Esophagus muscularis mucosa (tissue), 4 donors: ENCODE measurements around the gene REEP6. TPM values are rescaled to one million over a fixed set of nuclear protein-coding genes. Genes with fewer than 3 reads are reported as not detected.

Experiments used
- DNase-seq: peaks from one replicate; pipeline ENCODE4 v3.0.0-alpha.2; 2017; ENCODE audit errors: extremely low spot score
- H3K27ac ChIP-seq, 4 donors: fragments of 200-600 bp; sonication (generic); replicated peaks in 1 of 4; 1 replicate in 3 of 4; 2 replicates in 1 of 4; pipeline ENCODE4 v1.5.1; 2016 to 2019; ENCODE audit warnings: mild to moderate bottlenecking in 1 of 4
- H3K27me3 ChIP-seq, 4 donors: fragments of 200-600 bp; sonication (generic); one replicate each; pipeline versions ENCODE4 v1.5.1 to v1.6.0; 2016 to 2019
- H3K36me3 ChIP-seq, 4 donors: fragments of 200-600 bp; sonication (generic); one replicate each; pipeline ENCODE4 v1.5.1; 2016 to 2019
- H3K4me1 ChIP-seq, 4 donors: fragments of 200-600 bp; sonication (generic); one replicate each; pipeline ENCODE4 v1.5.1; 2016 to 2019
- H3K4me3 ChIP-seq, 4 donors: fragments of 200-600 bp; sonication (generic); 1 replicate in 2 of 4; 2 replicates in 2 of 4; pipeline ENCODE4 v1.5.1; 2016 to 2019; ENCODE audit warnings: mild to moderate bottlenecking in 4 of 4, moderate library complexity in 1 of 4
- H3K9me3 ChIP-seq, 4 donors: fragments of 200-600 bp; sonication (generic); 1 replicate in 3 of 4; 2 replicates in 1 of 4; pipeline ENCODE4 v1.5.1; 2016 to 2019
- EP300 ChIP-seq: sonication (generic); formaldehyde crosslinking; IDR thresholded peaks from one replicate; pipeline ENCODE4 v1.6.1; 2017; ENCODE audit warnings: antibody characterized with exemption
- POLR2A ChIP-seq: fragments of 450-650 bp; IDR thresholded peaks from one replicate; pipeline ENCODE4 v1.6.1; 2017; ENCODE audit warnings: antibody characterized with exemption, moderate library complexity, mild to moderate bottlenecking, low read depth
- POLR2AphosphoS5 ChIP-seq, 2 donors: sonication (generic); formaldehyde crosslinking; IDR thresholded peaks; one replicate each; pipeline ENCODE4 v1.6.1; 2017; ENCODE audit warnings: antibody characterized with exemption in 2 of 2
- WGBS: methylation state at CpG from one replicate; pipeline ENCODE4 v1.1.5; 2018; 5-methylcytosine and 5-hydroxymethylcytosine counted together
- intact Hi-C: fragments of 100-400 bp; cut with DNase I; formaldehyde crosslinking; loops from one replicate; pipeline ENCODE4 v1.15.1; 2023
- total RNA-seq, 4 donors: library from RNA; depleted of rRNA; stranded (reverse); fragments of >200 nt; gene quantifications; one replicate each; pipeline versions ENCODE4 v1.1.0 to v1.2.1, GENCODE V29; 2016
- TF ChIP-seq, protein P1 (sequence below), 3 experiments: fragments of 200-600 bp in 2 of 3; fragments of 450-650 bp in 1 of 3; sonication (generic) in 2 of 3; IDR thresholded peaks; one replicate each; pipeline ENCODE4 v1.5.1; 2017 to 2019; ENCODE audit warnings: antibody characterized with exemption in 3 of 3, mild to moderate bottlenecking in 2 of 3, moderate library complexity in 1 of 3

The REEP6 gene
- total RNA-seq, 4 donors from 2014 or later = 0.23 to 2.3 (median 0.99) TPM; not detected in 1

DNA sequence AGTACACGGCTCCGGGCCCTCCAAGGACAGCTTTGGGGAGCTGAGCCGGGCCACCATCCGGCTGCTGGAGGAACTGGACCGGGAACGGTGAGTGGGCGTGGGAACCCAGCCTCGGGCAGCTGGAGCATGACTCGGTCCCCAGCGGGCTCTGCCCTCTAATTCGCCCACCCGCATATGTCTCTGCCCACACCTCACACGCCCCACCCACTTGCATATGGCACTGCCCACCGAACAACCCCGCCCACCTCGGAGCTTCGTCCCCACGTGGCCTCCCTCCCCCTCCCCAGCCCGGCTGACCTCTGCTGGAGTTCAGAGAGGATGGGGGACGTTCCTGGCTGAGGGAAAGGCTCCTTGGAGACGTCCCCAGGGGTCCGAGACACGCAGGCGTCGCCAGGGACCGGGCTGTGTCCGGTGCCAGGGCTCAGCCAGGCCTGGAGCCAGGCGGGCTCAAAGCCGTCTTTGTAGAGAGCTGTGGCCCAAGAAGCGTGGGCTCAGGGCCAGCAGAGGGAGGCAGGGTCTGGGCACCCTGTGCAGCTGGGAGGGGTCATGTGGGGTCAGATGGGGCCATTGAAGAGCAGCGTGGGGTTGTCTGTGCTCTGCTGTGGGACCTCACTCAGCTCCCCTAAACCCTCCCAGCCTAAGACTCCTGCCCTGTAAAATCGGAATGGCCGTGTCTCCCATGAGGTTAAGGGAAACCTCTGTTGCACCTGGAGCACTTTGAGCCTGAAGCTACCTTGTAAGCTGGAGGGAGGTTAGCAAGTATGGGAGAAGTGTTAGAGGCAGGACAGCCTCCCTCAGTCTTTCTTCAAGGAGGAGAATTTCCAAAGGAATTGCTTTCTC, 37.2 kb upstream of the REEP6 start:
- peaks cover 8 to 59% (median 51%) of the 10 kb centered on the region in 4 donors for H3K4me1 ChIP-seq
- 22% methylated on average over 13 of the region's 33 CpGs for WGBS
- H3K27me3 ChIP-seq = peaks cover 4 to 97% (median 87%) of the 10 kb centered on the region in 4 donors
- intact Hi-C loops = no loop called here
- no peaks in the 10 kb centered on the region for H3K36me3 ChIP-seq
- H3K27ac ChIP-seq = peak overlapping the region in 1 of 4 donors; percentile 18
- H3K9me3 ChIP-seq = no peaks in the 10 kb centered on the region
- no peak for DNase-seq
- no peak overlapping the region for H3K4me3 ChIP-seq
- TF ChIP-seq POLR2AphosphoS5 (IDR thresholded peaks at IDR 0.05) (no peak), EP300 (no peak), POLR2A (no peak)
- TF ChIP-seq, protein P1, sequence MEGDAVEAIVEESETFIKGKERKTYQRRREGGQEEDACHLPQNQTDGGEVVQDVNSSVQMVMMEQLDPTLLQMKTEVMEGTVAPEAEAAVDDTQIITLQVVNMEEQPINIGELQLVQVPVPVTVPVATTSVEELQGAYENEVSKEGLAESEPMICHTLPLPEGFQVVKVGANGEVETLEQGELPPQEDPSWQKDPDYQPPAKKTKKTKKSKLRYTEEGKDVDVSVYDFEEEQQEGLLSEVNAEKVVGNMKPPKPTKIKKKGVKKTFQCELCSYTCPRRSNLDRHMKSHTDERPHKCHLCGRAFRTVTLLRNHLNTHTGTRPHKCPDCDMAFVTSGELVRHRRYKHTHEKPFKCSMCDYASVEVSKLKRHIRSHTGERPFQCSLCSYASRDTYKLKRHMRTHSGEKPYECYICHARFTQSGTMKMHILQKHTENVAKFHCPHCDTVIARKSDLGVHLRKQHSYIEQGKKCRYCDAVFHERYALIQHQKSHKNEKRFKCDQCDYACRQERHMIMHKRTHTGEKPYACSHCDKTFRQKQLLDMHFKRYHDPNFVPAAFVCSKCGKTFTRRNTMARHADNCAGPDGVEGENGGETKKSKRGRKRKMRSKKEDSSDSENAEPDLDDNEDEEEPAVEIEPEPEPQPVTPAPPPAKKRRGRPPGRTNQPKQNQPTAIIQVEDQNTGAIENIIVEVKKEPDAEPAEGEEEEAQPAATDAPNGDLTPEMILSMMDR (IDR thresholded peaks at IDR 0.05) = no peak

DNA sequence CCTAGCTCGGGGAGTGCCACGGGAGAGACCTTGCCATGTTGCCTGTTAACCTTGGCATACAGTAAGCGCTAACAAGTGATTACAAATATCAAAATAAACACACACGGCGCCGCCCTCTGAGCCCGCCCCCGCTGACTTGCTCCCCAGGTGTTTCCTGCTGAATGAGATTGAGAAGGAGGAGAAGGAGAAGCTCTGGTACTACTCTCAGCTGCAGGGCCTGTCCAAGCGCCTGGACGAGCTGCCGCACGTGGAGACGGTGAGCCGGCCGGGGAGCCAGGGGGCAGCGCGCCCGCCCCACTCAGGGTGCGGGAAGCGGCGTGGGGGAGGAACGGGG, 36.0 kb upstream of the REEP6 start:
- TF ChIP-seq POLR2AphosphoS5 (IDR thresholded peaks at IDR 0.05) (no peak), EP300 (no peak), POLR2A (no peak)
- TF ChIP-seq, protein P1 (IDR thresholded peaks at IDR 0.05) = no peak
- H3K27ac ChIP-seq = no peak overlapping the region
- no peaks in the 10 kb centered on the region for H3K9me3 ChIP-seq
- no peak for DNase-seq
- intact Hi-C loops = no loop called here
- H3K4me3 ChIP-seq = no peak overlapping the region
- peaks cover 0 to 3% (median 3%) of the 10 kb centered on the region in 4 donors for H3K36me3 ChIP-seq
- peaks cover 3 to 85% (median 76%) of the 10 kb centered on the region in 4 donors for H3K27me3 ChIP-seq
- 27% methylated on average over 4 of the region's 22 CpGs for WGBS
- H3K4me1 ChIP-seq = peaks cover 8 to 55% (median 48%) of the 10 kb centered on the region in 4 donors

DNA sequence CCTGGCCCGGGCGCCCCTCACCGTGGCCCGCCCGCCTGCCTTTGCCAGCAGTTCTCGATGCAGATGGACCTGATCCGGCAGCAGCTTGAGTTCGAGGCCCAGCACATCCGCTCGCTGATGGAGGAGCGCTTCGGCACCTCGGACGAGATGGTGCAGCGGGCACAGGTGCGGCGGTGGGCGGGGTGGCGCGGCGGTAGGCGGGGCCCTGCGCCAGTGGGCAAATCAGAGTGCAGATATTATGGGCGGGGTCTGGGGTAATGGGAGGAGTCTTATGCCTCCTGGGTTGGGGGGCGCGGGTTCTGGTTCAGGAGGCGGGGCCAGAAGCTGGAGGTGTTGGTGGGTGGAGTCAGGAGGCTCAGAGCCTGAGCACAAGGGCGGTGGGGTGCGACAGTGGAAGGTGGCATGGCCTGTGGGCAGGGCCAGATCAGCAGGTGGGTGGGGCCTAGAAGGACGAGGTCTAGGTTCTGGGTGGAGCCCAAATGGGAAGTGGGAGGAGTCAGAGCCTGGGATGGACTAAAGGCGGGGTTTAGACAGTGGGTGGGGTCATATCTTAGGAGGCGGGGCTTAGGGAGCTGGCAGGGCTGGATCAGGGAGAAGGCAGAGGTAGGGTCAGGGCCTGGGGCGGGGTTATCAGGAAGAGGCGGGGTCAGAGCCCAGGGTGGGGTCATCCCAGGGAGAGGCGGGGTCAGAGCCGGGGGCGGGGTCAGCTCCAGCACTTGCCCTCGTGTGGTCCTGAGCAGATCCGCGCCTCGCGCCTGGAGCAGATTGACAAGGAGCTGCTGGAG, 35.5 kb upstream of the REEP6 start:
- H3K27me3 ChIP-seq = peaks cover 0 to 79% (median 71%) of the 10 kb centered on the region in 4 donors
- no peak for DNase-seq
- no peak for TF ChIP-seq POLR2AphosphoS5 (IDR thresholded peaks at IDR 0.05)
- TF ChIP-seq POLR2A = no peak
- no peak for TF ChIP-seq EP300
- TF ChIP-seq, protein P1 (IDR thresholded peaks at IDR 0.05) = no peak
- 11% methylated on average over 18 of the region's 42 CpGs for WGBS
- H3K36me3 ChIP-seq = peaks cover 0 to 9% (median 8%) of the 10 kb centered on the region in 4 donors
- peaks cover 8 to 51% (median 44%) of the 10 kb centered on the region in 4 donors for H3K4me1 ChIP-seq
- no peak overlapping the region for H3K4me3 ChIP-seq
- intact Hi-C loops = no loop called here
- H3K27ac ChIP-seq = no peak overlapping the region
- H3K9me3 ChIP-seq = no peaks in the 10 kb centered on the region

DNA sequence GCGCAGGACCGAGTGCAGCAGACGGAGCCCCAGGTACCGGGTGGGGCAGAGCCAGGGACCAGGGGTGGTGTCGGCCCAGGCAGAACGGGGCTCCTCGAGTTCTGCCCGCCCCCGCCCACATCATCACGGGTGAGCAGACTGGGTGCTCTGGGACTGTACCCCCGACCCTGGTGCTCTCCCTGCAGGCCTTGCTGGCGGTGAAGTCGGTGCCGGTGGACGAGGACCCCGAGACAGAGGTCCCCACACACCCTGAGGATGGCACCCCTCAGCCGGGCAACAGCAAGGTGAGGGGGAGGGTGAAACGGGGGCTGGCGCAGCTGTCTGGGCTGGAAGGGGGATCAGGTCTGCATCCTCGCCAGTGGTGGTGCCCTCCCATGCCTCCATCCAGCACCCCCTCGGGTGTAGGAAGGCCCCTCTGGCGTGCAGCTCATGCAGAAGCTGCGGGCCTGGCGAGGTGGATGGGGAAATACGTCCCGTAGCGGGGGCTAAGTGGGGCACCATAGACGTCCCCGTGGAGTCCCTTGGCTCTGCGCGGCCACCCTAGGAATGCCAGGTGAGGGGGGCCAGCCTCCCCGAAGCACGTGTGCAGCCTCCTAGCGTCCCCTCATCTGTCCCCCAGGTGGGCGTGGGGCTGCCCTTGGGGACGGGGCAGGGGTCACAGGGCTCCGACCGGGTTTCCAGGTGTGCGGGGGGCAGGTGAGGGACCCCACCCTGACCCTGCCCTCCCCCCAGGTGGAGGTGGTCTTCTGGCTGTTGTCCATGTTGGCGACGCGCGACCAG, 34.7 kb upstream of the REEP6 start:
- H3K27me3 ChIP-seq = peaks cover 0 to 72% (median 63%) of the 10 kb centered on the region in 4 donors
- no peak for DNase-seq
- H3K4me3 ChIP-seq = no peak overlapping the region
- H3K36me3 ChIP-seq = peaks cover 0 to 16% (median 16%) of the 10 kb centered on the region in 4 donors
- 13% methylated on average over 6 of the region's 43 CpGs for WGBS
- intact Hi-C loops = no loop called here
- H3K4me1 ChIP-seq = peaks cover 8 to 51% (median 44%) of the 10 kb centered on the region in 4 donors
- no peaks in the 10 kb centered on the region for H3K9me3 ChIP-seq
- H3K27ac ChIP-seq = no peak overlapping the region
- TF ChIP-seq EP300 = no peak
- no peak for TF ChIP-seq POLR2A
- TF ChIP-seq POLR2AphosphoS5 (IDR thresholded peaks at IDR 0.05) = no peak
- TF ChIP-seq, protein P1 (IDR thresholded peaks at IDR 0.05) = no peak
